Adrenal gland (tissue), 5 donors: ENCODE data around the gene MYH9.
A peak's percentile ranks its signal among the peaks of the same experiment; 100 is the strongest.

ENCODE experiments used
- POLR2A ChIP-seq, 2 donors: fragments of 450-650 bp; IDR thresholded peaks; one replicate each; pipeline ENCODE4 v1.6.1; 2017; ENCODE audit warnings: antibody characterized with exemption in 2 of 2, mild to moderate bottlenecking in 2 of 2, moderate library complexity in 1 of 2
- TF ChIP-seq, protein P1 (sequence below), 6 experiments: fragments of 450-650 bp in 4 of 6; fragments of 200-600 bp in 2 of 6; sonication (generic) in 1 of 6; IDR thresholded peaks; 1 replicate in 5 of 6; 2 replicates in 1 of 6; pipeline versions ENCODE4 v1.5.1 to v1.8.0; 2016 to 2021; ENCODE audit warnings: antibody characterized with exemption in 6 of 6, mild to moderate bottlenecking in 2 of 6, moderate library complexity in 1 of 6
- donor health status: DM: no; HTN: no; CAD: no.

DNA sequence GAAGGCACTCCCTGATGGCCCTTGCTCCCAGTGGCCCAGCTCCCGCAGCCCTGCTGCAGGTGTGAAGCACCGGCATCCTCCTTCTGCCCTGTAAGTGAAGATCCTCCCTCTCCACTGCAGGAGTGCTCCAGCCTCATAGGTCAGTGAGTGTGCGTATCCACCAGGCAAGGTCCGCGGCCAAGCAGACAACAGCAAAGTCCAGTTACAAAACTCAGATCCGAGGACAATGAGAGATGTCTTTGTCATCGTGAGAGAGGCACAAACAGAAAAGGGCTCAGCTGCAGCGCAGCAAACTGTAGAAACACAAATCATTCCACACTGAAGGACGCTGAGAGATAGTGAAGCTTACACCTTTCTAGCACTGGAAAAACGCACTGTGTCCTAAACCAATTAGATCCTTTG, 46.1 kb downstream of the MYH9 start:
- peak in 1 of 2 donors; percentile 19 for TF ChIP-seq POLR2A (IDR thresholded peaks at IDR 0.05)
- TF ChIP-seq, protein P1, sequence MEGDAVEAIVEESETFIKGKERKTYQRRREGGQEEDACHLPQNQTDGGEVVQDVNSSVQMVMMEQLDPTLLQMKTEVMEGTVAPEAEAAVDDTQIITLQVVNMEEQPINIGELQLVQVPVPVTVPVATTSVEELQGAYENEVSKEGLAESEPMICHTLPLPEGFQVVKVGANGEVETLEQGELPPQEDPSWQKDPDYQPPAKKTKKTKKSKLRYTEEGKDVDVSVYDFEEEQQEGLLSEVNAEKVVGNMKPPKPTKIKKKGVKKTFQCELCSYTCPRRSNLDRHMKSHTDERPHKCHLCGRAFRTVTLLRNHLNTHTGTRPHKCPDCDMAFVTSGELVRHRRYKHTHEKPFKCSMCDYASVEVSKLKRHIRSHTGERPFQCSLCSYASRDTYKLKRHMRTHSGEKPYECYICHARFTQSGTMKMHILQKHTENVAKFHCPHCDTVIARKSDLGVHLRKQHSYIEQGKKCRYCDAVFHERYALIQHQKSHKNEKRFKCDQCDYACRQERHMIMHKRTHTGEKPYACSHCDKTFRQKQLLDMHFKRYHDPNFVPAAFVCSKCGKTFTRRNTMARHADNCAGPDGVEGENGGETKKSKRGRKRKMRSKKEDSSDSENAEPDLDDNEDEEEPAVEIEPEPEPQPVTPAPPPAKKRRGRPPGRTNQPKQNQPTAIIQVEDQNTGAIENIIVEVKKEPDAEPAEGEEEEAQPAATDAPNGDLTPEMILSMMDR (IDR thresholded peaks at IDR 0.05) = no peak
